ENCODE measurements around the gene STK25.

The STK25 gene

DNA sequence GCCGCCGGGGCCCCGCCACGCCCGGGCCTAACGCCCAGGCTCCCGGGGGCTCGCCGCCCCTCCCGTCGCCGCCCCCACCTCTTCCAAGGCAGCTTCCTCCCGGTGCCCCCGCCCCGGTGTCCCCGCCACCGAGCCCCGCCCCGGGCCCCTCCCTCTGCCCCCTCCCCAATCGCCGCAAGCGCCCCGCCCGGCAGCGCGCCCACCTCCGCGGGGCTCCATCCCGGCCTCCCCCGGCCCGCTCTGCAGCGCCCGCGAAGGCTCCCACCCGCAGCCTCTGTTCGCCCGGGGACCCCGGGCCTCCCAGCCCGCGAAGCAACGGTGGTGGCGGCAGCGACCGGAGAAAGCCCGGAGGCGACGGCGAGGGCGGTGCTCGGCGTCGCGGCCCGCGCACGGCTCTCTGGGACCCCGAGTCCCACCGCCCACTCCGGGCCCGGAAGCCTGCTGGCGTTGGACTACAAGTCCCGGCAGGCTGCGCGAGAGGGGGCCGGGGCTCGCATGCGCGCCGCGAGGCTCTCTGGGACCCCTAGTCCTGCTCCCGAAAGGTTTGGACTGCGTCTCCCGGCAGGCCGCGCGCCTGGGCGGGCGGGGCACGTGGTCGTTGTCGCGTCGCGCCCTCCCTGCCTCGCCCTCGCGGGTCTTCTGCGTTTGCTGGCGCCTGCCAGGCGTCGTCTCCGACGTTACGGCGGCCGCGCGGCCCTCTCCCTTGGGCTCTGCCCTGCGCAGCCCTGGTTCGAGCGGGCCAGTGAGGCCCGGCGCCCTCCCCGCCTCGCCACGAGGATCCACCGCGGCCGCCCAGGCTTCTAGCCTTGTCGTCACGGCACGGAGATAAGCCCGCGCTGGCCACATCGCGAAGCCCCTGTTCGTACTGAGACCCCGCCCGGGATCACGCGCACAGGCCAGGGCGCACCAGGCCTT is at the start of gene STK25:
Gene STK25 (minus strand): TSS at position 345 of the 915 bp plus-strand sequence. CDS start 549 bp downstream, outside the sequence.
- Mint-ChIP-seq H3K4me3 (peak within 1 kb of the TSS; percentile 93 to 95 (median 94)), H3K9me3 (no peaks in the 10 kb centered on the region), H3K36me3 (ENCODE audit: low read depth) (peaks cover 9% of the 10 kb centered on the region), H3K27ac (peak within 1 kb of the TSS; percentile 72 to 91 (median 91)), H3K4me1 (peaks cover 36% of the 10 kb centered on the region), H3K27me3 (ENCODE audit: low read depth) (peaks cover 4% of the 10 kb centered on the region)
- TF ChIP-seq, protein P1, sequence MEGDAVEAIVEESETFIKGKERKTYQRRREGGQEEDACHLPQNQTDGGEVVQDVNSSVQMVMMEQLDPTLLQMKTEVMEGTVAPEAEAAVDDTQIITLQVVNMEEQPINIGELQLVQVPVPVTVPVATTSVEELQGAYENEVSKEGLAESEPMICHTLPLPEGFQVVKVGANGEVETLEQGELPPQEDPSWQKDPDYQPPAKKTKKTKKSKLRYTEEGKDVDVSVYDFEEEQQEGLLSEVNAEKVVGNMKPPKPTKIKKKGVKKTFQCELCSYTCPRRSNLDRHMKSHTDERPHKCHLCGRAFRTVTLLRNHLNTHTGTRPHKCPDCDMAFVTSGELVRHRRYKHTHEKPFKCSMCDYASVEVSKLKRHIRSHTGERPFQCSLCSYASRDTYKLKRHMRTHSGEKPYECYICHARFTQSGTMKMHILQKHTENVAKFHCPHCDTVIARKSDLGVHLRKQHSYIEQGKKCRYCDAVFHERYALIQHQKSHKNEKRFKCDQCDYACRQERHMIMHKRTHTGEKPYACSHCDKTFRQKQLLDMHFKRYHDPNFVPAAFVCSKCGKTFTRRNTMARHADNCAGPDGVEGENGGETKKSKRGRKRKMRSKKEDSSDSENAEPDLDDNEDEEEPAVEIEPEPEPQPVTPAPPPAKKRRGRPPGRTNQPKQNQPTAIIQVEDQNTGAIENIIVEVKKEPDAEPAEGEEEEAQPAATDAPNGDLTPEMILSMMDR (IDR thresholded peaks at IDR 0.05; ENCODE audit: unreplicated experiment in 3 of 3), result no peak

DNA sequence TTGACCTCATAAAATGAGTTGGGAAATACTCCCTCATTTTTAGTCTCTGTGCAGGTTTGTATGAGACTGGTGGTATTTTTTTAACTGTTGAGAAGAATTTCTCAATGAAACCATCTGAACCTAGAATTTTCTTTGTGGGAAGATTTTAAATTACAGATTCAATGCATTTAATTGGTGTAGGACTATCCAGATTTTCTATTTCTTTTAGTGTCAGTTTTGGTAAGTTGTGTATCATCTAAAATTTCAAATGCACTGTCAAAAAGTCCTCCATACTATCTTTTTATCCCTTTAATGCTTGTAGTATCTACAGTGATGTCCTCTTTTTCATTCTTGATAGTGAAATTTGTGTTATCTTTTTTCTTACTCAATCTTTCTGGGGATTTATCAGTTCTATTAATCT is 48.4 kb upstream of the STK25 start:
- Mint-ChIP-seq H3K27me3 (ENCODE audit: low read depth) (peaks cover 29% of the 10 kb centered on the region), H3K9me3 (peaks cover 20% of the 10 kb centered on the region)

DNA sequence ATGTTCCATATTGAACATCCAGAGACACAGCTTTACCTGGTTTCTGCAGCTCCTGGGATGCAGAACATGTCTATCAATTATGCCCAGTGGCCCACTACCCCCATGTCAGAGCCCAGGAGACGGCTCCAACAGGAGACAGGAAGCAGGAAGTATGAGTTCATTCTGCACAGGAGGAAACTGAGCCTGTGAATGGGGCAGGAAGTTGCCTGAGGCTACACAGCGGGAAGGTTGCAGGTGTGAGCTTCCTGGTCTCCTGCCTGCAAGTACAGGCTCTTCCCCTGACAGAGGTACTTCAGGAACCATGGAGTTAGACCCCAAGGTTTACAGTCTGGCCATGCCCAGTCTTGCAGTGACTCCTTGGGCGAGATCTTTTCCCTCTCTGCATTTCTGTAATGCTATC is 47.3 kb upstream of the STK25 start:
- Mint-ChIP-seq H3K36me3 (ENCODE audit: low read depth) (no peaks in the 10 kb centered on the region), H3K27me3 (ENCODE audit: low read depth) (peaks cover 34% of the 10 kb centered on the region), H3K27ac (no peak overlapping the region), H3K4me1 (peaks cover 13% of the 10 kb centered on the region), H3K9me3 (peaks cover 20% of the 10 kb centered on the region), H3K4me3 (no peak overlapping the region)
- TF ChIP-seq, protein P1 (IDR thresholded peaks at IDR 0.05; ENCODE audit: unreplicated experiment in 3 of 3), result no peak

More for the DNA sequence above, 48.4 kb upstream of the STK25 start:
- H3K4me3 Mint-ChIP-seq, result peak overlapping the region in 1 of 3 experiments; percentile 42
- no peak overlapping the region for H3K27ac Mint-ChIP-seq
- H3K4me1 Mint-ChIP-seq, result peaks cover 13% of the 10 kb centered on the region
- TF ChIP-seq, protein P1 (IDR thresholded peaks at IDR 0.05; ENCODE audit: unreplicated experiment in 3 of 3), result no peak
- no peaks in the 10 kb centered on the region for H3K36me3 Mint-ChIP-seq (ENCODE audit: low read depth)

DNA sequence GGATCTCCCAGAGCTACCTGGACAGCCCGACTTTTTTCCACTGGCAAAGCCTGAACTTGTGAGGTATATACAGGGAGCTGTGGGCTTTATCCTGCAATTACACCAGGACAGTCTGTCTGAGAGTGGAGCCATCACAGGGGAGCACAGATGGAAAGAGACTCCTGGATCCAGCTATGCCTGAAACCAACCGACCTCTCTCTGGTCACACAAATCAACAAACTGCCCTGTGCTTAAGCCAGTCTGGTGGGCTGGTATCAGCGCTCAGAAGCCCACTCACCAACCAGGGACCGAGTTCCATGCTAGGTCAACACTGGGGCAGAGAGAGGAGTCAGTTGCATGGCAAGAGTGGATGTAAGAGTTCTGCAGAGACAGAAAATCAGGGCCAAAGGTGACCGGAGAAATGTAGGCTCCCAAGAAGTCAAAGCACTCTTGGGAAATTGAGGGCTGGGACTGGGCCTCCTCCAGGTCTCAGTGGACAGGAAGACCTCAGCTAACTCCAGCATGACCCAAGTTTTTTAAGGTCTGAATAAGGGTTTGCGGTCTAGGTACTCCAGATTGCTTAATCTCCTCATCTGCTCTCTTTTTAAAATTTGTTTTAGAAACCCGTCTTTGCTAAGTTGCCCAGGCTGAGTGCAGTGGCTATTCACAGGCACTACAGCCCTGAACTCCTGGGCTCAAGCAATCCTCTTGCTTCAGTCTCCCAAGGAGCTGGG is 46.4 kb upstream of the STK25 start:
- Mint-ChIP-seq H3K27ac (no peak overlapping the region), H3K9me3 (peaks cover 20% of the 10 kb centered on the region), H3K4me1 (peaks cover 10% of the 10 kb centered on the region), H3K4me3 (no peak overlapping the region), H3K27me3 (ENCODE audit: low read depth) (peaks cover 34% of the 10 kb centered on the region), H3K36me3 (ENCODE audit: low read depth) (no peaks in the 10 kb centered on the region)
- TF ChIP-seq, protein P1 (IDR thresholded peaks at IDR 0.05; ENCODE audit: unreplicated experiment in 3 of 3), result no peak

DNA sequence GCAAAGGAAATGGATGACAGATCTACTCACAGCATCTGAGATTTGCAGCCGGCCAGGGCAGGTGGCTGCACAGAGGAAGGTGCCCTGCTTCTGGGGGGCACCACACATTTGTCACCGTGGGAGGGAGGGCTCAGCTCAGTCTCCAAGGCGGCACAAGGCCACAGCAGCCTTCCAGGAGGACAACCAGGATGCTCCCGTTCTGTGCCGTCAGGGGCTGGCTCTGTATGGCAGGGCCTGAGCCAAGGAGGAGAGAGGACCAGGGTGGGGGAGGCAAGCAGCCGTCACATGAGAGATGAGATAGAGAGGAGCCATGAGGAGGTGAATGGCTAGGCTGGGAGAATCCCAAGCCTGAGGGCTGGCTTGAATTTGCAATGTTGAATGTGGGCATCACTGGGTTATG is 45.6 kb upstream of the STK25 start:
- no peak overlapping the region for H3K4me3 Mint-ChIP-seq
- H3K4me1 Mint-ChIP-seq, result peaks cover 8% of the 10 kb centered on the region
- H3K36me3 Mint-ChIP-seq (ENCODE audit: low read depth), result no peaks in the 10 kb centered on the region
- H3K27ac Mint-ChIP-seq, result no peak overlapping the region
- H3K27me3 Mint-ChIP-seq (ENCODE audit: low read depth), result peaks cover 34% of the 10 kb centered on the region
- H3K9me3 Mint-ChIP-seq, result peaks cover 20% of the 10 kb centered on the region
- TF ChIP-seq, protein P1 (IDR thresholded peaks at IDR 0.05; ENCODE audit: unreplicated experiment in 3 of 3), result no peak
